ENCODE data around the gene STK10.

STK10 gene

GRCh38 chr5:172119921-172120688 is 67.9 kb downstream of the STK10 start:
- Mint-ChIP-seq H3K27ac (no peak overlapping the region), H3K9me3 (peaks cover 0 to under 1% of the 10 kb centered on the region in 2 donors), H3K4me3 (no peak overlapping the region)

GRCh38 chr5:172118891-172119290 is 69.1 kb downstream of the STK10 start:
- DNase-seq, result no peak
- Mint-ChIP-seq H3K27ac (peak overlapping the region; percentile 43 to 61), H3K4me3 (peak overlapping the region in 1 of 2 donors; percentile 54), H3K27me3 (no peaks in the 10 kb centered on the region), H3K9me3 (peaks cover 0 to 7% of the 10 kb centered on the region in 2 donors), H3K4me1 (peaks cover 84% of the 10 kb centered on the region)
- ATAC-seq, result no peak

More at GRCh38 chr5:172119921-172120688, 67.9 kb downstream of the STK10 start:
- peaks cover 79% of the 10 kb centered on the region for H3K4me1 Mint-ChIP-seq
- ATAC-seq (no peak), DNase-seq (no peak)
- no peaks in the 10 kb centered on the region for H3K27me3 Mint-ChIP-seq

GRCh38 chr5:172117977-172118701 is 69.9 kb downstream of the STK10 start:
- Mint-ChIP-seq H3K9me3 (peaks cover 0 to 7% of the 10 kb centered on the region in 2 donors), H3K4me1 (peaks cover 91% of the 10 kb centered on the region), H3K27ac (peak overlapping the region in 1 of 2 donors; percentile 20), H3K27me3 (no peaks in the 10 kb centered on the region), H3K4me3 (no peak overlapping the region)
- ATAC-seq, result no peak
- DNase-seq, result no peak

- Mint-ChIP-seq H3K9me3 (peaks cover 0 to 7% of the 10 kb centered on the region in 2 donors), H3K27ac (peak overlapping the region; percentile 44 to 82), H3K27me3 (no peaks in the 10 kb centered on the region), H3K4me3 (peak overlapping the region; percentile 73 to 92), H3K4me1 (peaks cover 94% of the 10 kb centered on the region)
- DNase-seq, result peak in 1 of 2 donors; percentile 35
- ATAC-seq, result no peak
These were observed 72.5 kb downstream of the STK10 start for GRCh38 chr5:172115541-172115982.

- Mint-ChIP-seq H3K4me1 (peaks cover 94% of the 10 kb centered on the region), H3K4me3 (peak overlapping the region; percentile 73 to 92), H3K27me3 (no peaks in the 10 kb centered on the region), H3K27ac (peak overlapping the region; percentile 82 to 97), H3K9me3 (peaks cover 0 to 7% of the 10 kb centered on the region in 2 donors)
- DNase-seq, result peak; percentile 83 to 94
- ATAC-seq, result peak; percentile 73
These were observed 73.1 kb downstream of the STK10 start for GRCh38 chr5:172114875-172115422.

GRCh38 chr5:172113036-172113435 is 75.0 kb downstream of the STK10 start:
- peak; percentile 76 to 90 for DNase-seq
- ATAC-seq, result peak; percentile 72
- H3K27ac Mint-ChIP-seq, result peak overlapping the region; percentile 95 to 96
- H3K4me1 Mint-ChIP-seq, result peaks cover 94% of the 10 kb centered on the region
- peak overlapping the region; percentile 72 to 75 for H3K4me3 Mint-ChIP-seq
- H3K27me3 Mint-ChIP-seq, result no peaks in the 10 kb centered on the region
- H3K9me3 Mint-ChIP-seq, result peaks cover 0 to 7% of the 10 kb centered on the region in 2 donors

GRCh38 chr5:172111852-172112225 is 76.2 kb downstream of the STK10 start:
- H3K27ac Mint-ChIP-seq, result peak overlapping the region; percentile 34 to 95
- H3K27me3 Mint-ChIP-seq, result no peaks in the 10 kb centered on the region
- peaks cover 0 to 7% of the 10 kb centered on the region in 2 donors for H3K9me3 Mint-ChIP-seq
- H3K4me1 Mint-ChIP-seq, result peaks cover 96% of the 10 kb centered on the region
- ATAC-seq (no peak), DNase-seq (no peak)
- peak overlapping the region; percentile 76 to 79 for H3K4me3 Mint-ChIP-seq

- ATAC-seq (peak; percentile 89), DNase-seq (peak; percentile 87 to 96)
- Mint-ChIP-seq H3K4me1 (peaks cover 95% of the 10 kb centered on the region), H3K27ac (peak overlapping the region; percentile 90 to 92), H3K9me3 (peaks cover 0 to 7% of the 10 kb centered on the region in 2 donors), H3K27me3 (no peaks in the 10 kb centered on the region), H3K4me3 (peak overlapping the region; percentile 76 to 79)
These were observed 76.8 kb downstream of the STK10 start for GRCh38 chr5:172110921-172111851.

GRCh38 chr5:172110260-172110815 is 77.7 kb downstream of the STK10 start:
- no peak for ATAC-seq
- Mint-ChIP-seq H3K4me3 (peak overlapping the region; percentile 76 to 79), H3K27ac (peak overlapping the region; percentile 64 to 90), H3K27me3 (no peaks in the 10 kb centered on the region), H3K9me3 (peaks cover 0 to 7% of the 10 kb centered on the region in 2 donors), H3K4me1 (peaks cover 93% of the 10 kb centered on the region)
- no peak for DNase-seq

- DNase-seq, result no peak
- H3K27me3 Mint-ChIP-seq, result no peaks in the 10 kb centered on the region
These were observed 78.3 kb downstream of the STK10 start for GRCh38 chr5:172109749-172110148.

GRCh38 chr5:172107571-172107970 is 80.5 kb downstream of the STK10 start:
- H3K4me1 Mint-ChIP-seq, result peaks cover 83% of the 10 kb centered on the region
- H3K27me3 Mint-ChIP-seq, result no peaks in the 10 kb centered on the region
- DNase-seq (no peak), ATAC-seq (no peak)
- no peak overlapping the region for H3K27ac Mint-ChIP-seq
- H3K9me3 Mint-ChIP-seq, result no peaks in the 10 kb centered on the region
- H3K4me3 Mint-ChIP-seq, result no peak overlapping the region

More at GRCh38 chr5:172109749-172110148, 78.3 kb downstream of the STK10 start:
- no peak for ATAC-seq
- Mint-ChIP-seq H3K4me1 (peaks cover 91% of the 10 kb centered on the region), H3K4me3 (peak overlapping the region; percentile 76 to 79), H3K27ac (peak overlapping the region in 1 of 2 donors; percentile 64), H3K9me3 (peaks cover 0 to 3% of the 10 kb centered on the region in 2 donors)

- no peak overlapping the region for H3K27ac Mint-ChIP-seq
- H3K27me3 Mint-ChIP-seq, result no peaks in the 10 kb centered on the region
- H3K9me3 Mint-ChIP-seq, result no peaks in the 10 kb centered on the region
- DNase-seq (peak; percentile 53 to 60), ATAC-seq (no peak)
- H3K4me1 Mint-ChIP-seq, result peaks cover 83% of the 10 kb centered on the region
- H3K4me3 Mint-ChIP-seq, result peak overlapping the region in 1 of 2 donors; percentile 29
These were observed 81.3 kb downstream of the STK10 start for GRCh38 chr5:172106511-172107356.

- H3K27me3 Mint-ChIP-seq, result no peaks in the 10 kb centered on the region
- H3K27ac Mint-ChIP-seq, result peak overlapping the region in 1 of 2 donors; percentile 42
- ATAC-seq (no peak), DNase-seq (no peak)
- no peaks in the 10 kb centered on the region for H3K9me3 Mint-ChIP-seq
- no peak overlapping the region for H3K4me3 Mint-ChIP-seq
- H3K4me1 Mint-ChIP-seq, result peaks cover 77% of the 10 kb centered on the region
These were observed 82.2 kb downstream of the STK10 start for GRCh38 chr5:172105811-172106210.
